ENCODE data around the gene ZNF587. TPM values are rescaled to one million over a fixed set of nuclear protein-coding genes. Genes with fewer than 3 reads are reported as not detected.

ZNF587 gene
- total and polyA plus RNA-seq, 2 of the 8 experiments (the other 6 are each of a cell fraction or from before 2014, with no cell fraction given), result 18.1 to 42.1 TPM

- Histone ChIP-seq H2BK15ac (ENCODE audit: low read length) (no peak overlapping the region), H3K79me2 (ENCODE audit: control insufficient read depth in 1 of 2, insufficient read depth in 2 of 2, low read length in 2 of 2) (peaks cover 7 to 83% of the 10 kb centered on the region in 2 experiments; a peak in 3 of 4 replicates), H3K36me3 (ENCODE audit: control insufficient read depth in 2 of 4, insufficient read depth in 4 of 4, low read length in 3 of 4) (peaks cover 12 to 63% (median 36%) of the 10 kb centered on the region in 4 experiments), H4K20me1 (replicated peaks in 1 of 2; ENCODE audit: control insufficient read depth in 1 of 2, insufficient read depth in 2 of 2, low read length in 2 of 2) (peaks cover 6 to 14% of the 10 kb centered on the region in 2 experiments), H2BK12ac (ENCODE audit: low read depth, low read length) (no peak overlapping the region), H2BK5ac (ENCODE audit: low read depth, low read length) (no peak overlapping the region), H3K4me3 (ENCODE audit: extremely low read depth in 1 of 4, insufficient read depth in 2 of 4, low read depth in 3 of 4, low read length in 4 of 4) (no peak overlapping the region), H4K5ac (ENCODE audit: insufficient read length, low read depth, low read length) (no peak overlapping the region), H2AK5ac (ENCODE audit: low read depth, low read length) (no peak overlapping the region), H3K14ac (ENCODE audit: insufficient read length) (no peak overlapping the region), H3K27me3 (replicated peaks in 1 of 4; ENCODE audit: control insufficient read depth in 3 of 4, extremely low read depth in 1 of 4, insufficient read depth in 3 of 4, low read length in 3 of 4) (no peaks in the 10 kb centered on the region), H4K8ac (ENCODE audit: extremely low read depth, insufficient read depth, low read length) (no peak overlapping the region), H4K91ac (replicated peaks; ENCODE audit: insufficient read length, low read length) (no peak overlapping the region), H3K4me1 (replicated peaks in 1 of 4; ENCODE audit: control insufficient read depth in 3 of 4, insufficient read depth in 4 of 4, low read length in 3 of 4) (no peaks in the 10 kb centered on the region), H3K27ac (ENCODE audit: low read depth, low read length) (no peak overlapping the region), H2BK20ac (ENCODE audit: low read length) (no peak overlapping the region), H3K23ac (ENCODE audit: insufficient read length) (no peak overlapping the region), H3K9ac (replicated peaks in 1 of 4; ENCODE audit: extremely low read depth in 1 of 4, low read depth in 3 of 4, low read length in 3 of 4) (no peak overlapping the region), H3K4ac (replicated peaks; ENCODE audit: insufficient read length, low read depth, low read length) (no peak overlapping the region), H3K4me2 (ENCODE audit: insufficient read depth in 1 of 2, low read depth in 2 of 2, low read length in 2 of 2) (no peak overlapping the region), H3K79me1 (ENCODE audit: low read depth, low read length) (peaks cover 5% of the 10 kb centered on the region; the same call in 1 of the 2 replicates), H2BK120ac (replicated peaks; ENCODE audit: low read depth, low read length) (no peak overlapping the region), H3K23me2 (ENCODE audit: low read depth, low read length) (no peaks in the 10 kb centered on the region), H3K18ac (ENCODE audit: extremely low read depth, low read length) (no peak overlapping the region), H3K9me3 (ENCODE audit: insufficient read depth in 2 of 2, low read depth in 1 of 2, low read length in 1 of 2) (no peaks in the 10 kb centered on the region), H2AFZ (ENCODE audit: low read length) (no peak overlapping the region), H3K56ac (replicated peaks; ENCODE audit: insufficient read length, low read depth, low read length) (no peak overlapping the region)
- ChIA-PET POLR2A (ENCODE audit: partially characterized antibody) (interaction anchor here (1.1 to 3.4 kb wide), 4 partner anchors 9 to 47 kb away, joined by 3 to 16 read pairs (median 7); partner anchors contain the start of genes ZNF587 and ZNF587B), CTCF (ENCODE audit: partially characterized antibody) (no interaction called here)
- FAIRE-seq (no peak), DNase-seq (ENCODE audit: low read depth in 1 of 2, low spot score in 2 of 2) (no peak)
- TF ChIP-seq POU5F1 (IDR thresholded peaks at IDR 0.05; ENCODE audit: low read depth, low read length) (no peak), KDM1A (IDR thresholded peaks at IDR 0.05; ENCODE audit: borderline replicate concordance, low read length) (no peak), RXRA (IDR thresholded peaks at IDR 0.05; ENCODE audit: insufficient read depth, low read depth, low read length) (no peak), RAD21 (IDR thresholded peaks at IDR 0.05 in 1 of 2, conservative IDR thresholded peaks at IDR 0.05 in 1 of 2; ENCODE audit: low read depth in 2 of 2, low read length in 2 of 2) (no peak), CTBP2 (IDR thresholded peaks at IDR 0.05; ENCODE audit: borderline replicate concordance, insufficient read depth, insufficient read length, low read length) (no peak), KDM5A (IDR thresholded peaks at IDR 0.05; ENCODE audit: low read length) (no peak), JUN (IDR thresholded peaks at IDR 0.05; ENCODE audit: low read depth, low read length) (no peak), TAF7 (optimal IDR thresholded peaks at IDR 0.05; ENCODE audit: borderline replicate concordance, low read depth, low read length) (no peak)
- WGBS, 2 experiments (ENCODE audit: extremely low coverage in 1 of 2, insufficient coverage in 1 of 2, insufficient read length in 1 of 2, insufficient replicate concordance in 2 of 2, low coverage in 1 of 2, low lambda C conversion rate in 2 of 2, missing lambda C conversion rate in 1 of 2), result 97% methylated on average over 6 of the region's 6 CpGs; no CpG with 5 or more reads in 1 of the 2 experiments
Measured at GRCh38 chr19:57841122-57841763, 8.4 kb upstream of the ZNF587 start.

Measured in H1 (cell line).